GM18499 (cell line): ENCODE data around the gene KCNK15.
"Not testable (repeated sequence)": the region's sequence is repeated elsewhere in the genome, so short reads cannot be mapped to it uniquely, and the experiment has no call there.

ENCODE experiments used
- ATAC-seq: cut with Tn5 transposase; IDR thresholded peaks from one replicate; pipeline ENCODE4 v1.9.1; 2021; ENCODE audit warnings: moderate number of reproducible peaks; ENCODE audit not compliant: insufficient read depth, unreplicated experiment

The KCNK15 gene

GRCh38 chr20:44754554-44754953 lies 8.9 kb downstream of the KCNK15 start:
- no peak for ATAC-seq

- no peak for ATAC-seq
Observed at GRCh38 chr20:44756011-44756688, 10.5 kb downstream of the KCNK15 start.

GRCh38 chr20:44756956-44757355 lies 11.3 kb downstream of the KCNK15 start:
- no peak for ATAC-seq

- no peak for ATAC-seq
Observed at GRCh38 chr20:44758247-44759101, 12.8 kb downstream of the KCNK15 start.

- ATAC-seq, result no peak
Observed at GRCh38 chr20:44759595-44759994, 13.9 kb downstream of the KCNK15 start.

- ATAC-seq, result no peak
Observed at GRCh38 chr20:44761423-44761822, 15.8 kb downstream of the KCNK15 start.

- ATAC-seq, result no peak
Observed at GRCh38 chr20:44762466-44763140, 16.9 kb downstream of the KCNK15 start.

- not testable (repeated sequence) for ATAC-seq
Observed at GRCh38 chr20:44763798-44764197, 18.1 kb downstream of the KCNK15 start.

- ATAC-seq, result no peak
Observed at GRCh38 chr20:44765091-44765490, 19.4 kb downstream of the KCNK15 start.

- no peak for ATAC-seq
Observed at GRCh38 chr20:44765701-44766347, 20.2 kb downstream of the KCNK15 start.

- ATAC-seq, result no peak
Observed at GRCh38 chr20:44768256-44768655, 22.6 kb downstream of the KCNK15 start.

- ATAC-seq, result no peak
Observed at GRCh38 chr20:44768854-44769480, 23.3 kb downstream of the KCNK15 start.

- ATAC-seq, result no peak
Observed at GRCh38 chr20:44769481-44769863, 23.8 kb downstream of the KCNK15 start.

GRCh38 chr20:44770484-44771171 lies 25.0 kb downstream of the KCNK15 start:
- no peak for ATAC-seq

GRCh38 chr20:44771172-44771535 lies 25.5 kb downstream of the KCNK15 start:
- ATAC-seq, result no peak

GRCh38 chr20:44772636-44773035 lies 27.0 kb downstream of the KCNK15 start:
- ATAC-seq, result no peak

- no peak for ATAC-seq
Observed at GRCh38 chr20:44773070-44773829, 27.6 kb downstream of the KCNK15 start.

GRCh38 chr20:44776980-44777379 lies 31.3 kb downstream of the KCNK15 start:
- no peak for ATAC-seq

GRCh38 chr20:44780226-44780625 lies 34.6 kb downstream of the KCNK15 start:
- ATAC-seq, result no peak
